Upper lobe of left lung (tissue), 4 donors: Measurements from ENCODE around the gene ZFYVE9.

ENCODE experiments used
- POLR2A ChIP-seq, 4 donors: fragments of 450-650 bp; IDR thresholded peaks; one replicate each; pipeline ENCODE4 v1.5.1; 2016 to 2017; ENCODE audit warnings: antibody characterized with exemption in 4 of 4, mild to moderate bottlenecking in 2 of 4
- POLR2AphosphoS5 ChIP-seq, 2 donors: sonication (generic); formaldehyde crosslinking; IDR thresholded peaks; one replicate each; pipeline ENCODE4 v1.5.1; 2017; ENCODE audit warnings: antibody characterized with exemption in 2 of 2

GRCh38 chr1:52235646-52236045 lies 93.8 kb downstream of the ZFYVE9 start:
- TF ChIP-seq POLR2A (IDR thresholded peaks at IDR 0.05) (no peak), POLR2AphosphoS5 (IDR thresholded peaks at IDR 0.05) (no peak)
